ENCODE data around the gene NOL3. TPM values are rescaled to one million over a fixed set of nuclear protein-coding genes. Genes with fewer than 3 reads are reported as not detected.

Gene NOL3
- total RNA-seq, 1 experiment from 2014 or later: 5.3 TPM

DNA sequence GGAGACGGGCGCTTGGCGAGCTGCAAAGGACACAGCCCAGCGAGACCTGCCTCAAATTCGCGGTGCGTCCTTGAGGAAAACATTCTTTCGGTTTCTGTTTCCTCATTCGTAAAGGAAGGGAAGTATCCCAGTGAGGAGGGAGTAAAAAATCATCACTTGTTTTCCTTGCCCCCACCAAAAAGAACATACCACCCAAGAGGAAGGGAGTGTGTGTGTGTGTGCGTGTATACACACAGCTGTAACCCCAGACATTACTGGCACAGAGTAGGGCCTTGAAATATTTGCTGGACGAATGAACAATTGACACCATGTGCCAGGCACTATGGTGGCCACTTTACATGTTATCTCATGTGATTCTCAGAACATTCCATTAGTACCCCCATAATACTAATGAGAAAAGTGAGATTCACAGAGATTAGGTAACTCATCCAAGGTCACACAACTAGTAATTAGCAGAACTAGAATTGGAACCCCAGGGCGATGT lies 15.4 kb downstream of the NOL3 start:
- Histone ChIP-seq H3K4me3 (ENCODE audit: insufficient read depth, low read depth, low read length) (no peak overlapping the region), H3K36me3 (replicated peaks; ENCODE audit: control insufficient read depth, insufficient read depth, low read length) (no peaks in the 10 kb centered on the region), H3K27me3 (ENCODE audit: control insufficient read depth, insufficient read depth, low read length) (peaks cover 19% of the 10 kb centered on the region)
- DNase-seq: no peak

DNA sequence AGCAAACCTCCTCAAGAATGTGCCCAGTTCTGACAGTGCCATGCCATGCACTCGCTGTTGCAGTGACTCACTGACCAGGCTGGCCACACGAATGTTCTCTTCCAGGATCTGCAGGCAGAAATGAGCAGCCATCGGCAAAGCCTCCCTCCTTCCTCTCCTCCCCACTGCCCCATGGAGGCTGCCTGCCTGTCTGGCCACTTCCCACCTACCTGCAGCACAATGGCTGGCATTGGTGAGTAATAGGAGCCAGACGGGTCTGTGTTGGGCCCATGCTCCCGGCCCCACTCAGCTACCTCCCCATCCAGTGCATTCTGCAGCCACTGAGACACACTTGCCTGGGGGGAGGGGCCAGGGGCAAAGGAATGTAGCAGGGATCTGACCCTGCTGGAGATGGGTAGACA lies 16.2 kb downstream of the NOL3 start:
- H3K4me3 ChIP-seq (ENCODE audit: insufficient read depth, low read depth, low read length): no peak overlapping the region
- DNase-seq: peak; percentile 59
- no peaks in the 10 kb centered on the region for H3K36me3 ChIP-seq (replicated peaks; ENCODE audit: control insufficient read depth, insufficient read depth, low read length)
- H3K27me3 ChIP-seq (ENCODE audit: control insufficient read depth, insufficient read depth, low read length): peaks cover 19% of the 10 kb centered on the region

DNA sequence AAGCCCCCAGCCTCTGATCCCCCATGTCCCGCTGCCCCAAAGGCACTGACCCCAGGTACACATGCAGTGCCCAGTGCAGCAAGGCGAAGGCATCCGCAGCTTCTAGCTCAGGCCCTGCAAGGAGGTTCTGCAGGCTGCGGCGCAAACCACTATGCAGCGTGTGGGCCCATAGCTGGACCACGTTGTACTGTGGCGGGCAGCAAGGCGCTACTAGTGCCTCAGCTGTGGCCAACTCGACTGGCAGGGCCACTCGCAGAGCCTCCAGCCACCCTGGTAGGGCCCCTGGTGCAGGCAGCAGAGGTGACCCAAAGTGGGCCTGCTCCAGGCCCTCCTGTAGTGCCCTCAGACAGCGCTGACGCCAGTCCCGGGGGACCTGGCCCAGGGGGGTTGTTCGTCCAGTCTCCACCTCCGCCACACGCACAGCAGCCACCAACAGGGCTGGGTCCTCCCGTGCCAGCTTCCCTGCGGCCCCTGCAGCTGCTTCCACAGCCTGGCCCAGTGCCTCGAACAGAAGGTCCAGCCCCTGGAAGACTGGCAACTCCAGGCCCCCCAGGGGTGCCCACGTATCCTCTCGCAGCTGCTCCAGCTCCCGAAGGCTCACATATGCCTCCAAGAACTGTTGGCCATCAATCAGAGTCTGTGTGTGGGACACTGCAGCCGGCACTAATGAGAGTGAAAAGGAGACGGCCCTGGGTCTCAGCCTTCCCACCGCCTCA lies 17.0 kb downstream of the NOL3 start:
- no peak overlapping the region for H3K4me3 ChIP-seq (ENCODE audit: insufficient read depth, low read depth, low read length)
- DNase-seq: no peak
- H3K36me3 ChIP-seq (replicated peaks; ENCODE audit: control insufficient read depth, insufficient read depth, low read length): no peaks in the 10 kb centered on the region
- H3K27me3 ChIP-seq (ENCODE audit: control insufficient read depth, insufficient read depth, low read length): peaks cover 19% of the 10 kb centered on the region

DNA sequence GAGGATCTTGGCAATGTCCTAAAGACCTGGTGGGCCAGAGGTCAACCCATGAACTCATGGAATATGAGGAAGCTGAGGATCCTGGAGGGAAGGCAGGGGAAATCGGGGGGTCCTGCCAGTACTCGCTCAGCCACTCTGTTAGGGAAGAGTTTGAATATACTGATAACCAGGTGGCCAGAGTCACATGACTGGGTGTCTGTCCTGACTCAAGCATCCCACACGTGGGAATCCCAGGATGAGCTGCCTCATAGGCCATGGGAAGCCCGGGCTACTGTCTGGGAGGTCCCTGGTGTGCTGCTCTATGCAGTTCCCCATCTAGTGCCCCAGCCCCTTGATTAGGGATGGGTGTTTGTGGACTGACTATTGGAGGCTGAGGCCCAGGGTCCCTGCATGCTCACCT lies 18.0 kb downstream of the NOL3 start:
- DNase-seq: no peak
- no peak overlapping the region for H3K4me3 ChIP-seq (ENCODE audit: insufficient read depth, low read depth, low read length)
- peaks cover 2% of the 10 kb centered on the region for H3K36me3 ChIP-seq (replicated peaks; ENCODE audit: control insufficient read depth, insufficient read depth, low read length)
- H3K27me3 ChIP-seq (ENCODE audit: control insufficient read depth, insufficient read depth, low read length): peaks cover 19% of the 10 kb centered on the region

DNA sequence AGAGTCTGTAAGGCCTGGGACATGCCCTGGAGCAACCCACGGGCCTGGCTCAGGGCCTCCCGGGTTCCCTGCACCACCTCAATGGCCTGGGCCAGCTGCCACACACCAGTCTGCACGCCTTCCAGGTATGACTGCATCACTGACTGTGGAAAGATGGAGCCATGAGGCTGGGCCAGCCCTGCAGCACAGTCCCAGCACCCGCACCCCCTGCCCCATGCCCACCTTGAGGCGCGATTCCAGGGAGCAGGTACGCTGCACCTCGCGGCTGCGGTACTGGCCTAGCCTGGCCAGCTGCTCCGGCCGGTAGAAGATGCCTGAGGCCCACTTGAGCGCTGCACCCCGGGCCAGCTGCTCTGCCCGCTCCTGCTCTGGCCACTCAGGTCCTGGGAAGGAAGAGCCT lies 18.5 kb downstream of the NOL3 start:
- H3K36me3 ChIP-seq (replicated peaks; ENCODE audit: control insufficient read depth, insufficient read depth, low read length): peaks cover 5% of the 10 kb centered on the region
- no peak for DNase-seq

DNA sequence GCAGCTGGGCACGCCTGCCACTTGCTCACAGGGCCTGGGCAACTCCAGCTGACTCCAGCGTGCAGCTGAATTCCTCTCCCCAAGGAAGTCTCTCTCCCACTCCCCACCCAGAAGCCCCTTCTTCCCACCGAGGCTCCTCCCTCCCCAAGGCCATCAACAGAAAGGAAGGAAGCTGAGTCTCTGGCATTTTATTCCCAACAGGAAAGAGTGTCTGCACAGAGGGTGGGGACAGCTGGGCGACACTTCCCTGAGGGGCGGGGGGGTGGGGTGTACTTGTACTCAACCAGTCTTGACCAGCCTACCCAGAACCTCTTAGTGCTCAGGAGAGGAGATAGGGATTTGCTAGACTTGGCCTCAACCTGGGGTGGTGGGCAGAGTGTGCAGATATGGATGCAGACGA lies 19.7 kb downstream of the NOL3 start, which contains the start of gene EXOC3L1:
EXOC3L1 (minus strand) TSS at position 96 of the 400 bp plus-strand sequence. CDS start 460 bp downstream, outside the sequence.
- peaks cover 9% of the 10 kb centered on the region for H3K27me3 ChIP-seq (ENCODE audit: control insufficient read depth, insufficient read depth, low read length)
- peak within 1 kb of the TSS; percentile 3; the same call in 1 of the 2 replicates for H3K4me3 ChIP-seq (ENCODE audit: insufficient read depth, low read depth, low read length)
- no peak for DNase-seq
- H3K36me3 ChIP-seq (replicated peaks; ENCODE audit: control insufficient read depth, insufficient read depth, low read length): peaks cover 16% of the 10 kb centered on the region

More for the DNA sequence above, 18.5 kb downstream of the NOL3 start:
- no peak overlapping the region for H3K4me3 ChIP-seq (ENCODE audit: insufficient read depth, low read depth, low read length)
- peaks cover 19% of the 10 kb centered on the region for H3K27me3 ChIP-seq (ENCODE audit: control insufficient read depth, insufficient read depth, low read length)

DNA sequence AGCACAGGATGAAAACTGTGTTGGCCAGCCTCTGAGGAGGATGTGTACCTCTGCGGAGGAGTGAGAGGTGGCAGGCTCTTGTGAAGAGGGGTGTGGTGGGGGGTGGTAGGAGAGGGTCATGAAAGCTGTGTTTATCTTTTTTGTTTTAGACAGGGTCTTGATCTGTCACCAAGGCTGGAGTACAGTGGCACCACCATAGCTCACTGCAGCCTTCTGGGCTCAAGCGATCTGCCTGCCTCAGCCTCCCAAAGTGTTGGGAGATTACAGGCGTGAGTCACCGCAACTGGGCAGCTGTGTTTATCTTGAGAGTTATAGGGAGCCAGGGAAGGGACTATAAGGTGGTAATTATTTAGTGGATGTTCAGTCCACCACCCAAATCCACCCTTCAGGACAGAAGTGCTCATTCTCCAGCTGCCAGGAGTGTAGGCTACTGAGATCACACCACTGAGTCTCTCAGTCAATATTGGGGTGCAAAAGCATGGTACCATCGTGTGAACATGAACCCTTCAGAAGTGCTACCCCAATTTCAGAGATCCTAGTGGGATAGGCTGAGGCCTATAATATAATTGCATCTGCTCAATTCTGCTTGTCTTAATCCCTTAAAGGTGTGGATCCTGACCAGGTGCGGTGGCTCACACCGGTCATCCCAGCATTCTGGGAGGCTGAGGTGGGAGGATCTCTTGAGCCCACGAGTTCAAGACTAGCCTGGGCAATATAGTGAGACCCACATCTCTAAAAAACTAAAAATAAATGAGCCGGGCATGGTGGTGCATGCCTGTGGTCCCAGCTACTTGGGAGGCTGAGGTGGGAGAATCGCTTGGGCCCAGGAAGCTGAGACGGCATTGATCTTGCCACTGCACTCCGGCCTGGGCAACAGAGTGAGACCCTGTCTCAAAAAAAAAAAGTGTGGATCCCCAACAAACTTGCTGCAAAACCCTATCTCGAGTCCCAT lies 20.4 kb downstream of the NOL3 start:
- H3K36me3 ChIP-seq (replicated peaks; ENCODE audit: control insufficient read depth, insufficient read depth, low read length): peaks cover 21% of the 10 kb centered on the region
- no peak overlapping the region for H3K4me3 ChIP-seq (ENCODE audit: insufficient read depth, low read depth, low read length)
- DNase-seq: no peak
- H3K27me3 ChIP-seq (ENCODE audit: control insufficient read depth, insufficient read depth, low read length): peaks cover 5% of the 10 kb centered on the region

GRCh38 chr16:67191411-67191994 lies 21.2 kb downstream of the NOL3 start:
- no peak for DNase-seq
- H3K36me3 ChIP-seq (replicated peaks; ENCODE audit: control insufficient read depth, insufficient read depth, low read length): peaks cover 27% of the 10 kb centered on the region
- H3K27me3 ChIP-seq (ENCODE audit: control insufficient read depth, insufficient read depth, low read length): no peaks in the 10 kb centered on the region
- H3K4me3 ChIP-seq (ENCODE audit: insufficient read depth, low read depth, low read length): peak overlapping the region; percentile 3; the same call in 1 of the 2 replicates

GRCh38 chr16:67191995-67192681 lies 21.8 kb downstream of the NOL3 start, which contains the start of gene E2F4:
E2F4 (plus strand) TSS chr16:67192155; CDS start chr16:67192228, 73 bp downstream.
- H3K4me3 ChIP-seq (ENCODE audit: insufficient read depth, low read depth, low read length): peak within 1 kb of the TSS; percentile 95
- peak; percentile 97 for DNase-seq
- H3K36me3 ChIP-seq (replicated peaks; ENCODE audit: control insufficient read depth, insufficient read depth, low read length): peaks cover 34% of the 10 kb centered on the region
- no peaks in the 10 kb centered on the region for H3K27me3 ChIP-seq (ENCODE audit: control insufficient read depth, insufficient read depth, low read length)

GRCh38 chr16:67192781-67193361 lies 22.5 kb downstream of the NOL3 start:
- Histone ChIP-seq H3K4me3 (ENCODE audit: insufficient read depth, low read depth, low read length) (peak overlapping the region; percentile 95), H3K27me3 (ENCODE audit: control insufficient read depth, insufficient read depth, low read length) (no peaks in the 10 kb centered on the region), H3K36me3 (replicated peaks; ENCODE audit: control insufficient read depth, insufficient read depth, low read length) (peaks cover 38% of the 10 kb centered on the region)

DNA sequence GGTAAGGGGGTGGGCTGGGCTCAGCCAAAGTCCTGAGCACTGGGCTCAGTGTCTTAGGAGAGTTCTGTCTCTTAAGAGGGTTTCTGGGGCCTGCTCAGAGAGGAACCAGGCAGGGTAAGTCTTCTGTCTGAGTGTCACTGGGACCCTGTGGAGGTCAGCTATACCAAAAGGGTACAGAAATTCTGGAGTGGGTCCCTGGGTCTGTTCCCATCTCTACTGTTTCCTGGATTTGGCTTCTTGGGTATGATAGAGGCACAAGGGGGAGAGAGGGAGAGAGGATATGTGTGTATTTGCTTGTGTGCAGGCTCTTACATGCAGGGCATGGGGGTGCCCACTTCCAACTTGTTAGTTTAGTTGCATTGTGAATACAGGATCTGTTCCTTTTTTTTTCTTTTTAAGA lies 23.2 kb downstream of the NOL3 start:
- H3K36me3 ChIP-seq (replicated peaks; ENCODE audit: control insufficient read depth, insufficient read depth, low read length): peaks cover 38% of the 10 kb centered on the region
- no peak overlapping the region for H3K4me3 ChIP-seq (ENCODE audit: insufficient read depth, low read depth, low read length)
- no peak for DNase-seq
- H3K27me3 ChIP-seq (ENCODE audit: control insufficient read depth, insufficient read depth, low read length): no peaks in the 10 kb centered on the region

More at GRCh38 chr16:67192781-67193361, 22.5 kb downstream of the NOL3 start:
- peak; percentile 54 for DNase-seq

- H3K4me3 ChIP-seq (ENCODE audit: insufficient read depth, low read depth, low read length): no peak overlapping the region
- DNase-seq: no peak
- H3K36me3 ChIP-seq (replicated peaks; ENCODE audit: control insufficient read depth, insufficient read depth, low read length): peaks cover 38% of the 10 kb centered on the region
- no peaks in the 10 kb centered on the region for H3K27me3 ChIP-seq (ENCODE audit: control insufficient read depth, insufficient read depth, low read length)
These were observed 23.9 kb downstream of the NOL3 start for GRCh38 chr16:67194260-67194659.

DNA sequence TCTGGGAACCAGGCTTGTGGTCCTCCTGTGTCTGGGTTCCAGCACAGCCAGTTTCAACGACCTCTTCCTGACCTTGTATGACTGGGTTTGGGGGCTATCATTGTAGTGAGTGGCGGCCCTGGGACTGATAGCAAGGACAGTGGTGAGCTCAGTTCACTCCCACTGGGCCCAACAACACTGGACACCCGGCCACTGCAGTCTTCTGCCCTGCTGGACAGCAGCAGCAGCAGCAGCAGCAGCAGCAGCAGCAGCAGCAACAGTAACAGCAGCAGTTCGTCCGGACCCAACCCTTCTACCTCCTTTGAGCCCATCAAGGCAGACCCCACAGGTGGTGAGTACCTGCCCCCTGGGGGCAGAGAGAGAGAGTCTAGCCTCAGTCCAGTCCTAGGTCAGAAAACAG lies 25.3 kb downstream of the NOL3 start:
- H3K4me3 ChIP-seq (ENCODE audit: insufficient read depth, low read depth, low read length): no peak overlapping the region
- H3K27me3 ChIP-seq (ENCODE audit: control insufficient read depth, insufficient read depth, low read length): no peaks in the 10 kb centered on the region
- no peak for DNase-seq
- peaks cover 38% of the 10 kb centered on the region for H3K36me3 ChIP-seq (replicated peaks; ENCODE audit: control insufficient read depth, insufficient read depth, low read length)
